Measurements from ENCODE around the gene XPNPEP3. TPM values are rescaled to one million over a fixed set of nuclear protein-coding genes. Genes with fewer than 3 reads are reported as not detected.
A peak's percentile ranks its signal among the peaks of the same experiment; 100 is the strongest.

XPNPEP3 gene
- total RNA-seq, 1 donor from 2014 or later = 5.4 TPM

DNA sequence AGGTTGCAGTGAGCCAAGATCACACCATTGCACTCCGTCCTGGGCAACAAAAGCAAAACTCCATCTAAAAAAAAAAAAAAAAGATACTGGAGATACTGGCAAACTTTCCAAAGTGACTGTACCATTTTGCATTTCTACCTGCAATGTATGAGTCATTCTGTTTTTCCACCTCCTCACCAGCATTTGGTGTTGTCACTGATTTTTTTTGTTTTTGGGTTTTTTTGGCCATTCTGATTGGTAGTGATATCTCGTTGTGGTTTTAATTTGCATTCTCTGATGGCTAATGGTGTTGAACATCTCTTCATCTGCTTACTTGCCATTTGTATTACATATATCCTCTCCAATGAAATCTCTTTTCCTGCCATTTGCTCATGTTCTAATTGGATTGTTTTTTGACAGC is 82.3 kb downstream of the XPNPEP3 start:
- DNase-seq (ENCODE audit: low read depth in 2 of 2) = no peak

- peak; percentile 96 to 99 for DNase-seq (ENCODE audit: low read depth in 2 of 2)
Measured at GRCh38 chr22:40950962-40951794, 94.2 kb downstream of the XPNPEP3 start, which contains the start of gene RBX1. Gene RBX1 (plus strand): TSS chr22:40951378. CDS start chr22:40951399, 21 bp downstream.

- no peak for DNase-seq (ENCODE audit: low read depth in 2 of 2)
Measured at GRCh38 chr22:40951795-40952605, 95.1 kb downstream of the XPNPEP3 start.

- no peak for DNase-seq (ENCODE audit: low read depth in 2 of 2)
Measured at GRCh38 chr22:40953471-40953870, 96.5 kb downstream of the XPNPEP3 start.

- DNase-seq (ENCODE audit: low read depth in 2 of 2) = no peak
Measured at GRCh38 chr22:40954113-40954512, 97.2 kb downstream of the XPNPEP3 start.

- no peak for DNase-seq (ENCODE audit: low read depth in 2 of 2)
Measured at GRCh38 chr22:40955571-40955970, 98.6 kb downstream of the XPNPEP3 start.

DNA sequence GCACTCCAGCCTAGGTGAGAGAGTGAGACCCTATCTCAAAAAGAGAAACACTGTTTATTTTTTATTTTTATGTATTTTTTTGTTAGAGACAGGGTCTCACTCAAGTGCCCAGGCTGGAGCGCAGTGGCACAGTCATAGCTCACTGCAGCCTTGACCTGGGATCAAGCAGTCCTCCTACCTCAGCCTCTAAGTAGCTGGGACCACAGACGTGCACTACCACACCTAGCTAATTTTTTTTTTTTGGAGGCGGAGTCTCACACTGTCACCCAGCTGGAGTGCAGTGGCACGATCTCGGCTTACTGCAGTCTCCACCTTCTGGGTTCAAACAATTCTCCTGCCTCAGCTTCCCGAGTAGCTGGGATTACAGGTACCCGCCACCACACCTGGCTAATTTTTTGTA is 100.7 kb downstream of the XPNPEP3 start:
- DNase-seq (ENCODE audit: low read depth in 2 of 2) = no peak

GRCh38 chr22:40958299-40958698 is 101.4 kb downstream of the XPNPEP3 start:
- DNase-seq (ENCODE audit: low read depth in 2 of 2) = no peak

DNA sequence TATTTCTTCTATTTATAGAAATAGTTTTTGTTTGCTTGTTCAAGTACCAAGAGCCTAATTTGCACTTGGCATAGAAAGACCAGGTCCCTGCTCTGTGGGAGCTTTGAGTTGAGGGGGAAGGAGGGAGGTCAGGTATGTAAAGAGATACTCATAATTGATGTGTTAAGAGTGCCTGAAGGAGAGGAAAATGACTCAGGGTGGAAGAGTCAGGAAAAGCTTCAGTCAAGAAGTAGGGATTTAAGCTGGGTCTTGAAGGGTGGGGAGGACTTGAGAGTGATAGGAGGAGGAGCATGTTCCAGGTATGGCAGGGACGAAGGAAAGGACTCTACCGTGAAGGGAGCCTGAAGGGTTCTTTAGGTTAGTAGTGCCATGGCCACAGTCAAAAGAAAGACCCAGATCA is 103.2 kb downstream of the XPNPEP3 start:
- no peak for DNase-seq (ENCODE audit: low read depth in 2 of 2)

- no peak for DNase-seq (ENCODE audit: low read depth in 2 of 2)
Measured at GRCh38 chr22:40965936-40966725, 109.2 kb downstream of the XPNPEP3 start.

DNA sequence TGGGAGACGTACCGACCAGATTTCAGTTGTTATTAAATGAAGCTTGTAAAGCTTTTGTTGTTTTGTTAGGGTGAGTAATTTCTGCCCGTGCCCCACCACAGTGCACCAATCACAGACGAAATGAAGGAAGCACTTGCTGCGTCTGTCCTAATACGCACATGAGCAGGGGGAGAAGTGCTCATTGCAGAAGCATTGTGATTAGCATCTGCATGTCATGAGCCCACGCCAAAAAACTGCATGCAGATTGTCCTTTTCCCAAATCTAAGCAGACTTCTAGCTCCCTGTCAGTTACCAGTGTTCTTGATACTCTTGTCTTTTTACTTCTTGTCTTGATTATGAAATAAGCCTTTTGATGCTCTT is 109.8 kb downstream of the XPNPEP3 start:
- peak in 1 of 2 donors; percentile 17 for DNase-seq (ENCODE audit: low read depth in 2 of 2)

GRCh38 chr22:40967111-40967760 is 110.3 kb downstream of the XPNPEP3 start:
- peak in 1 of 2 donors; percentile 44 for DNase-seq (ENCODE audit: low read depth in 2 of 2)

- no peak for DNase-seq (ENCODE audit: low read depth in 2 of 2)
Measured at GRCh38 chr22:40972587-40972986, 115.6 kb downstream of the XPNPEP3 start.

GRCh38 chr22:40973144-40973543 is 116.2 kb downstream of the XPNPEP3 start:
- DNase-seq (ENCODE audit: low read depth in 2 of 2) = no peak

GRCh38 chr22:40975366-40975765 is 118.4 kb downstream of the XPNPEP3 start:
- DNase-seq (ENCODE audit: low read depth in 2 of 2) = no peak

GRCh38 chr22:40976866-40977700 is 120.1 kb downstream of the XPNPEP3 start:
- no peak for DNase-seq (ENCODE audit: low read depth in 2 of 2)

- no peak for DNase-seq (ENCODE audit: low read depth in 2 of 2)
Measured at GRCh38 chr22:40979198-40979597, 122.2 kb downstream of the XPNPEP3 start.

DNA sequence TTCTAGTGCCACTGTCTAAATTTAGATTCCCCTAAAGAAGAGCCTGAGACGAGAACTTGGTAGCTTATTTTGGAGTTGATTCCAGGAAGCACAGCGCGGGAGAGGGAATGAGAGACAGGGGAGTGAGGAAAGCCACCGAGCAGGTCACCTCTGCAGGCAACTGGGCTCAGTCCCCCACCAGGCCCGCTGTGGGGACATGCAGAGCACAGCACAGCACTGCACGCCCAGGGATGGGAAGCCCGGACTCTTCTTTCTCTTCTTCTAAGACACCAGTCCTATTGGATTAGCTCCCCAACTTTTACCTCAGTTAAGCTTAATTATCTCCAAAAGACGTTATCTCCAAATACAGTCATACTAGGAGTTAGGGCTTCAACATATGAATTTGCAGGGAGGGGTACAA is 122.9 kb downstream of the XPNPEP3 start:
- no peak for DNase-seq (ENCODE audit: low read depth in 2 of 2)

Data from dermis microvascular lymphatic vessel endothelial cell (primary cell).